Central memory CD8-positive, alpha-beta T cell (primary cell): ENCODE data around the gene SERPINA10.
"Not testable (repeated sequence)": the region's sequence is repeated elsewhere in the genome, so short reads cannot be mapped to it uniquely, and the experiment has no call there.

Experiments used
- ATAC-seq: fragments of 150-1000 bp; cut with Tn5 transposase; replicated peaks from 2 replicates; pipeline ENCODE4 v1.10.0; 2022; ENCODE audit warnings: mild to moderate bottlenecking, moderate FRiP score, moderate number of reproducible peaks; ENCODE audit not compliant: poor library complexity, severe bottlenecking; ENCODE audit errors: extremely low read depth
- DNase-seq, 2 donors: peaks; one replicate each; pipeline ENCODE4 v3.0.0; 2021; ENCODE audit warnings: low spot score in 2 of 2
- H3K27ac Mint-ChIP-seq: one replicate; pipeline ENCODE4 v1.8.0; 2022; ENCODE audit warnings: low read depth, mild to moderate bottlenecking, moderate library complexity, mixed read lengths
- H3K27me3 Mint-ChIP-seq: one replicate; pipeline ENCODE4 v1.8.0; 2022; ENCODE audit warnings: mixed read lengths
- H3K36me3 Mint-ChIP-seq: one replicate; pipeline ENCODE4 v1.8.0; 2022; ENCODE audit warnings: mild to moderate bottlenecking, moderate library complexity, mixed read lengths; ENCODE audit not compliant: insufficient read depth
- H3K4me1 Mint-ChIP-seq: one replicate; pipeline ENCODE4 v1.8.0; 2022; ENCODE audit warnings: mixed read lengths
- H3K4me3 Mint-ChIP-seq: one replicate; pipeline ENCODE4 v1.8.0; 2022; ENCODE audit warnings: mild to moderate bottlenecking, moderate library complexity, mixed read lengths
- H3K9me3 Mint-ChIP-seq: one replicate; pipeline ENCODE4 v1.8.0; 2022; ENCODE audit warnings: mixed read lengths

SERPINA10 gene

GRCh38 chr14:94307410-94307992 lies 14.4 kb upstream of the SERPINA10 start:
- ATAC-seq, result no peak
- no peaks in the 10 kb centered on the region for H3K4me1 Mint-ChIP-seq
- H3K4me3 Mint-ChIP-seq, result no peak overlapping the region
- peaks cover 12% of the 10 kb centered on the region for H3K9me3 Mint-ChIP-seq
- no peak overlapping the region for H3K27ac Mint-ChIP-seq
- no peak for DNase-seq
- H3K27me3 Mint-ChIP-seq, result peaks cover 19% of the 10 kb centered on the region
- H3K36me3 Mint-ChIP-seq, result peaks cover 1% of the 10 kb centered on the region

- Mint-ChIP-seq H3K4me3 (no peak overlapping the region), H3K9me3 (peaks cover 12% of the 10 kb centered on the region), H3K4me1 (no peaks in the 10 kb centered on the region), H3K27ac (no peak overlapping the region), H3K36me3 (peaks cover 1% of the 10 kb centered on the region), H3K27me3 (peaks cover 19% of the 10 kb centered on the region)
- ATAC-seq (no peak), DNase-seq (no peak)
Measured at GRCh38 chr14:94306047-94306978, 13.2 kb upstream of the SERPINA10 start.

DNA sequence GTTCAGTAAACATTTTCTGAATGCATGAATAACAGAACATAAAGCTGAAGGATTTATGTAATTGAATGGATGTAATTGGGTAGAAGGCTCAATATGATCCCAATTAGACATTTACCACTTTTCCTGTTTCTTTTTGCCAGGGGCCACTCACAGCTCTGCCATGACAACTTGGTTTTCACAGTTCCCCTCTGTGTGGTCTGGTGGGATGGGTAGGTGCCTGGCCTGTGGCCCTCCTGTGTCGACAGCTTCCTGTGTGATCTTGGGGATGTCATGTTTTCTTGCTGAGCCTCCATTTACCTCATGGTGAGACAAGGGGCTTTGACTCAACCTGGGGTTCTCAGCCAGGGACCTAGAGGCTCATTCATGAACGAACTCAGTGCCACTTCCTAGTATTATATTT lies 12.6 kb upstream of the SERPINA10 start:
- DNase-seq (no peak), ATAC-seq (no peak)
- H3K36me3 Mint-ChIP-seq, result peaks cover 1% of the 10 kb centered on the region
- no peak overlapping the region for H3K27ac Mint-ChIP-seq
- H3K27me3 Mint-ChIP-seq, result peaks cover 19% of the 10 kb centered on the region
- H3K4me3 Mint-ChIP-seq, result no peak overlapping the region
- peaks cover 12% of the 10 kb centered on the region for H3K9me3 Mint-ChIP-seq
- no peaks in the 10 kb centered on the region for H3K4me1 Mint-ChIP-seq

DNA sequence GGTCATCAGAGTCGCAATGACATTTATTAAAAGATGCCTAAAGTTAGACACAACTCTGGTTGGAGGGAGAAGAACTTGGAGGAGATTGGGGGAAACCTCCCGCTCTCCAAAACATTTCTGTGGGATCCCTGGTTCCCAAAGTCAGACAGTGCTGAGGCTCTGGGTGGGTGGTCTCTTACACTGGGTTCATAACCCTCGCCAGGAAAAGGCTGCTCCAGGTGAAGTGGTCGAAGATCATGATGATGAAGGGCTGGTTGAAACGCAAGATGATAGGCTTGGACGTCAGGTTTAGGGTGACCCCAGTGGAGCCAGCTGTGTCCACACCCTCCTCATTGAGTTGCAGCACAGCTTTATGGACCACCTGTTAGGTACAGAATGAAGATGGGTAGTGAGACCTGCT lies 11.2 kb upstream of the SERPINA10 start:
- peaks cover 1% of the 10 kb centered on the region for H3K36me3 Mint-ChIP-seq
- no peaks in the 10 kb centered on the region for H3K4me1 Mint-ChIP-seq
- H3K9me3 Mint-ChIP-seq, result peaks cover 12% of the 10 kb centered on the region
- DNase-seq (no peak), ATAC-seq (no peak)
- H3K27me3 Mint-ChIP-seq, result peaks cover 20% of the 10 kb centered on the region
- no peak overlapping the region for H3K4me3 Mint-ChIP-seq
- H3K27ac Mint-ChIP-seq, result no peak overlapping the region

DNA sequence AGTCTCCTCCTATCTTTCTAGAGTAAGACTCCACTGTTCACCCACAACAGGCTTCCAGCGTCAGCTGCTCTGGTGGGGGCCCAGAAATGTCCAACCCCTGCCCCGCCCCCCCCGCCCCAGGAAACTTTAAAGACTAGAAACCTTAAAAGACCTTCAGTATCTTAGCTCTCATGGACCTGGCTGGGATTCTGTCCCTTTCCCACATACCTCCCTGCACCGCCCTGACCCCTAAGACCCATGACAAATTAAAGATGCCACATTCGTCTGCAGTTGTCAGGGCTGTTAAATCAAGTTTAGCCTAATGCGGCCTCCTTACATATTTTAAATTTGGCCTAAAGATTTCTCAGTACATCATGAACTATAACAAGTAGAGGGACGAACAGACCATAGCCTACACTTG lies 10.0 kb upstream of the SERPINA10 start:
- Mint-ChIP-seq H3K27me3 (peaks cover 20% of the 10 kb centered on the region), H3K4me3 (no peak overlapping the region), H3K4me1 (no peaks in the 10 kb centered on the region), H3K36me3 (peaks cover 1% of the 10 kb centered on the region), H3K9me3 (peaks cover 5% of the 10 kb centered on the region), H3K27ac (no peak overlapping the region)
- no peak for ATAC-seq
- DNase-seq, result no peak

DNA sequence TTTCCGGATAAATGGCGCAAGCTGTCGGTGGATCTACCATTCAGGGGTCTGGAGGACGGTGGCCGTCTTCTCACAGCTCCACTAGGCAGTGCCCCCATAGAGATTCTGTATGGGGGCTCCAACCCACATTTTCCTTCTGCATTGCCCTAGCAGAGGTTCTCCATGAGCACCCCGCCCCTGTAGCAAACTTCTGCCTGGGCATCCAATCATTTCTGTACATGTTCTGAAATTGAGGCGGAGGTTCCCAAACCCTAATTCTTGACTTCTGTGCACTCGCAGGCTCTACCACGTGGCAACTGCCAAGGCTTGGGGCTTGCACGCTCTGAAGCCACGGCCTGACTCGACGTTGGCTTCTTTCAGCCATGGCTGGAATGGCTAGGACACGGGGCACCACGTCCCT lies 5.1 kb upstream of the SERPINA10 start:
- Mint-ChIP-seq H3K36me3 (no peaks in the 10 kb centered on the region), H3K4me1 (no peaks in the 10 kb centered on the region), H3K27me3 (peaks cover 49% of the 10 kb centered on the region), H3K27ac (no peak overlapping the region), H3K4me3 (no peak overlapping the region), H3K9me3 (no peaks in the 10 kb centered on the region)
- no peak for DNase-seq
- no peak for ATAC-seq

- not testable (repeated sequence) for H3K4me3 Mint-ChIP-seq, ATAC-seq, DNase-seq, H3K27ac Mint-ChIP-seq, H3K4me1 Mint-ChIP-seq, H3K36me3 Mint-ChIP-seq, H3K9me3 Mint-ChIP-seq
- H3K27me3 Mint-ChIP-seq, result peaks cover 49% of the 10 kb centered on the region
Measured at GRCh38 chr14:94296181-94296545, 3.1 kb upstream of the SERPINA10 start.

DNA sequence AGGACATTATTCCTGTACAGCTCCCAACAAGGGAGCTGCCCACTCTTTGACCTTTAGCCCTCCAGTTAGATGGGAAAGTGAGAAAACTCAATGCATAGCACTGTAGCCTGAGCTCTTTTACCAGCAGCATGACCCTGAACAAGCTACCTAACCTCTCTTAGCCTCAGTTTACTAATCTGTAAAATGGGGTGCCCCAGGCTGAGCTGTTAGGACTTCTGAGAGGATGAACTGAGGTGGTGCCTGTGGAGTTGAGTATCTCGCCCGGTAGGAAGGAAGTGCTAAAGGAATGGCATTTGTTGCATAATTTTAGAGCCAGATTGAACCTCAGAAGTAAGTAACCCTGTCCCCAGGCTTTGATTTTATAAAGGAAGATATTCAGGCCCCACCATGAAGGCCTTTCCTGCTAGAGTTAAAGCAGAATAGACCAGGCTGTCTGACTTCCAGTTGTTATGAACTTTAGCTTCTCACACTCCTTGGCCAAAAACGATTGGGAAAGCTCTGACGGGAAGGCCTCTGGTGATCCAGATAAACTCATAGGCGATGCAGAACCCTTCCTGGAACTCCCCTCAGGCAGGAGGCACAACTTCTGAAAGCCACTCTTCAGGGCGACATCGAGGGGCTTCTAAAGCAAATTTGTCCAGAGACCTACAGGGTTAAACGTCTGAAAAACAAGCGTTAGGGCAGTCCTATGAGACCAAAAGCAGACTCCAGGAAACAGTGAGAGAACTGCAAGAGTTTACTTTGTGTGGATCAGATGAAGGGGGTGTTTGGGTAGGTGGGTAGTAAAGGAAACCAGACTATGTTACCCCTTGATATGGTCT lies 2.5 kb upstream of the SERPINA10 start:
- DNase-seq, result no peak
- no peaks in the 10 kb centered on the region for H3K36me3 Mint-ChIP-seq
- no peaks in the 10 kb centered on the region for H3K9me3 Mint-ChIP-seq
- no peak overlapping the region for H3K27ac Mint-ChIP-seq
- no peak for ATAC-seq
- peaks cover 49% of the 10 kb centered on the region for H3K27me3 Mint-ChIP-seq
- H3K4me1 Mint-ChIP-seq, result no peaks in the 10 kb centered on the region
- H3K4me3 Mint-ChIP-seq, result no peak overlapping the region

DNA sequence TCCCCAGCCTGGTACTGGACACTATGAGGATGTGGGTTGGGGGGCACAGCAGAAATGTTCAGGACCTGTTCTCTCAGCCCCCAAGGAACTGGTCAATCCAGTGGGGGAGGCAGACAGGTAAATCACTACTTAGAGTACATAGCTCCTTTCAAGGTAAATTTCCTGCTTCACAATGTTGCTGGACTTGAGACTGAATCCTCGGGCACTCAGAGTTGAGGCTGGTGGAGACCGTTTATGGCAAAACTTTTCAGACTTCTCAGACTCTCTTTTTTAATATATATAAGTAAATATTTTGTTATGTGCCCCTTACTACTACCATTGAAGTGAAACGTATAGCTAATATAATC lies 483 bp upstream of the SERPINA10 start:
- Mint-ChIP-seq H3K4me3 (no peak overlapping the region), H3K36me3 (no peaks in the 10 kb centered on the region), H3K9me3 (no peaks in the 10 kb centered on the region), H3K27me3 (peaks cover 38% of the 10 kb centered on the region), H3K4me1 (no peaks in the 10 kb centered on the region), H3K27ac (no peak overlapping the region)
- ATAC-seq (no peak), DNase-seq (no peak)

GRCh38 chr14:94292526-94292871 lies 569 bp downstream of the SERPINA10 start:
- DNase-seq, result no peak
- no peak for ATAC-seq
- Mint-ChIP-seq H3K4me1 (no peaks in the 10 kb centered on the region), H3K27me3 (peaks cover 27% of the 10 kb centered on the region), H3K9me3 (no peaks in the 10 kb centered on the region), H3K27ac (no peak overlapping the region), H3K4me3 (no peak overlapping the region), H3K36me3 (no peaks in the 10 kb centered on the region)

- Mint-ChIP-seq H3K27me3 (peaks cover 23% of the 10 kb centered on the region), H3K4me1 (no peaks in the 10 kb centered on the region), H3K4me3 (no peak overlapping the region), H3K36me3 (no peaks in the 10 kb centered on the region), H3K9me3 (no peaks in the 10 kb centered on the region), H3K27ac (no peak overlapping the region)
- DNase-seq (no peak), ATAC-seq (no peak)
Measured at GRCh38 chr14:94291906-94292525, 1.1 kb downstream of the SERPINA10 start.

- DNase-seq (no peak), ATAC-seq (no peak)
- H3K4me1 Mint-ChIP-seq, result no peaks in the 10 kb centered on the region
- H3K9me3 Mint-ChIP-seq, result no peaks in the 10 kb centered on the region
- H3K27ac Mint-ChIP-seq, result no peak overlapping the region
- H3K4me3 Mint-ChIP-seq, result no peak overlapping the region
- peaks cover 16% of the 10 kb centered on the region for H3K27me3 Mint-ChIP-seq
- H3K36me3 Mint-ChIP-seq, result no peaks in the 10 kb centered on the region
Measured at GRCh38 chr14:94291159-94291905, 1.7 kb downstream of the SERPINA10 start.
